Testis (tissue), 2 donors: ENCODE results near the gene PPP1R13B.

ENCODE experiments used
- POLR2A ChIP-seq: fragments of 450-650 bp; IDR thresholded peaks from one replicate; pipeline ENCODE4 v1.6.1; 2017; ENCODE audit warnings: antibody characterized with exemption, mild to moderate bottlenecking, moderate library complexity
- TF ChIP-seq, protein P1 (sequence below), 3 experiments: fragments of 450-650 bp in 2 of 3; fragments of 200-600 bp in 1 of 3; sonication (generic) in 1 of 3; IDR thresholded peaks; one replicate each; pipeline ENCODE4 v1.5.1; 2016 to 2019; ENCODE audit warnings: antibody characterized with exemption in 3 of 3, mild to moderate bottlenecking in 2 of 3, moderate library complexity in 1 of 3

DNA sequence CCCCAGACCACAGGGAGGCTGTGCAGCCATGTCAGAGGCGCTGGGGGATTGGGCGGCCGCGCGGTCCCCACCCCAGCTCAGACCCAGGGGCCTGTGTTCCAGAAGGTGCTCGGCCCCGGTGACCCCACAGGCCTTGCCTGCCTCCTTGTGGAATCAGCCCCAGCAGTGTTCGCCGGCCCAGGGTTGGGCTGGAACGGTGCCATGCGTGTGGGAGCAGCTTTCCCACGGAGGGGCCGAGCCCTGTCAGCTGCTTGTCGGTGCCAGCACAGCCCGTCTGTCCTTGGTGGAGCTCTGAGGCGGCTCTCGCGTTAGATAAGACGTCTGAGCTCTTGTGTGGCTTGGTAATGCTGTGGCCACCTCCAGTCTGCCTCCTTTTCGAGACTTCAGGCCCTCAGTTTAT is 123.3 kb downstream of the PPP1R13B start:
- TF ChIP-seq, protein P1, sequence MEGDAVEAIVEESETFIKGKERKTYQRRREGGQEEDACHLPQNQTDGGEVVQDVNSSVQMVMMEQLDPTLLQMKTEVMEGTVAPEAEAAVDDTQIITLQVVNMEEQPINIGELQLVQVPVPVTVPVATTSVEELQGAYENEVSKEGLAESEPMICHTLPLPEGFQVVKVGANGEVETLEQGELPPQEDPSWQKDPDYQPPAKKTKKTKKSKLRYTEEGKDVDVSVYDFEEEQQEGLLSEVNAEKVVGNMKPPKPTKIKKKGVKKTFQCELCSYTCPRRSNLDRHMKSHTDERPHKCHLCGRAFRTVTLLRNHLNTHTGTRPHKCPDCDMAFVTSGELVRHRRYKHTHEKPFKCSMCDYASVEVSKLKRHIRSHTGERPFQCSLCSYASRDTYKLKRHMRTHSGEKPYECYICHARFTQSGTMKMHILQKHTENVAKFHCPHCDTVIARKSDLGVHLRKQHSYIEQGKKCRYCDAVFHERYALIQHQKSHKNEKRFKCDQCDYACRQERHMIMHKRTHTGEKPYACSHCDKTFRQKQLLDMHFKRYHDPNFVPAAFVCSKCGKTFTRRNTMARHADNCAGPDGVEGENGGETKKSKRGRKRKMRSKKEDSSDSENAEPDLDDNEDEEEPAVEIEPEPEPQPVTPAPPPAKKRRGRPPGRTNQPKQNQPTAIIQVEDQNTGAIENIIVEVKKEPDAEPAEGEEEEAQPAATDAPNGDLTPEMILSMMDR (IDR thresholded peaks at IDR 0.05): no peak
- TF ChIP-seq POLR2A: no peak
